DND-41 (cell line): Measurements from ENCODE around the gene EGFLAM.

Experiments used
- EZH2 ChIP-seq: IDR thresholded peaks from 3 replicates; pipeline ENCODE4 v1.6.1; 2012; ENCODE audit warnings: borderline replicate concordance, low read depth, mild to moderate bottlenecking, moderate library complexity, low read length, inconsistent platforms; ENCODE audit not compliant: severe bottlenecking
- TF ChIP-seq, protein P1 (sequence below): IDR thresholded peaks from 2 replicates; pipeline ENCODE4 v1.5.1; 2012; ENCODE audit warnings: borderline replicate concordance, low read length, moderate library complexity, mild to moderate bottlenecking; ENCODE audit not compliant: poor library complexity, severe bottlenecking; ENCODE audit errors: extremely low read depth

DNA sequence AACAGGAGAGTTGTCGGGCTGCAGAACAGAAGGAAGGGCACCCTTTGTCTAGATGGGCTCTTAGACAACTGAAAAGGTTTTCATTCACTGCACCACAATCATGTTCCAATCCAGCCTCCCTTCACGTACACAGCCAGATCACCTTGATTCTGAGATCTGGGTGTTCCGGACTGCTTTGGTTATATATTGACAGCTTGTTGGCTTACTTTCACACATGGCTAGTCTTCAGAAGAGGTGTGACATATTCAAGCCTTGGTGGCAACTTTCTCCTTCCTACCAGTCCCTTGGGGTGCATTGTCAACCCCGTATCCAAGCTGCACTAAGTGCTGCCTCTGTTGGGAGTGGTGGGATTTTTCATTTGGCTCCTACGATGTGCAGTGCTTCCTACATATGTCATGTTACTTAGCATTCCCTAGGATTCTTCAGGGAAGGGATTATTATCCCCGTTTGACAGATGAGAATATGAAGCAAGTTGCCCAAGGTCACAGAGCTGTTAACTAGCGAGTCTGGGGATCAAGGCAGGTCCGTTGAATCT is 197.5 kb downstream of the EGFLAM start:
- no peak for TF ChIP-seq EZH2
- TF ChIP-seq, protein P1, sequence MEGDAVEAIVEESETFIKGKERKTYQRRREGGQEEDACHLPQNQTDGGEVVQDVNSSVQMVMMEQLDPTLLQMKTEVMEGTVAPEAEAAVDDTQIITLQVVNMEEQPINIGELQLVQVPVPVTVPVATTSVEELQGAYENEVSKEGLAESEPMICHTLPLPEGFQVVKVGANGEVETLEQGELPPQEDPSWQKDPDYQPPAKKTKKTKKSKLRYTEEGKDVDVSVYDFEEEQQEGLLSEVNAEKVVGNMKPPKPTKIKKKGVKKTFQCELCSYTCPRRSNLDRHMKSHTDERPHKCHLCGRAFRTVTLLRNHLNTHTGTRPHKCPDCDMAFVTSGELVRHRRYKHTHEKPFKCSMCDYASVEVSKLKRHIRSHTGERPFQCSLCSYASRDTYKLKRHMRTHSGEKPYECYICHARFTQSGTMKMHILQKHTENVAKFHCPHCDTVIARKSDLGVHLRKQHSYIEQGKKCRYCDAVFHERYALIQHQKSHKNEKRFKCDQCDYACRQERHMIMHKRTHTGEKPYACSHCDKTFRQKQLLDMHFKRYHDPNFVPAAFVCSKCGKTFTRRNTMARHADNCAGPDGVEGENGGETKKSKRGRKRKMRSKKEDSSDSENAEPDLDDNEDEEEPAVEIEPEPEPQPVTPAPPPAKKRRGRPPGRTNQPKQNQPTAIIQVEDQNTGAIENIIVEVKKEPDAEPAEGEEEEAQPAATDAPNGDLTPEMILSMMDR: no peak
